OCI-LY1 (cell line): ENCODE measurements around the gene COBL.

Experiments used
- H2AFZ ChIP-seq: fragments of 200-600 bp; sonication (generic), shearing (Covaris generic); 2 replicates; pipeline ENCODE4 v1.6.0; 2014; ENCODE audit warnings: antibody characterized with exemption, mild to moderate bottlenecking, low read length
- H3F3A ChIP-seq: fragments of 200-600 bp; sonication (generic), shearing (Covaris generic); 2 replicates; pipeline ENCODE4 v1.6.0; 2014; ENCODE audit warnings: mild to moderate bottlenecking, antibody characterized with exemption, low read length, moderate library complexity; ENCODE audit not compliant: insufficient read depth
- H3K27ac ChIP-seq: fragments of 200-600 bp; sonication (generic); 2 replicates; pipeline ENCODE4 v1.5.1; 2014; ENCODE audit warnings: low read length, mixed run types, mild to moderate bottlenecking, low read depth; ENCODE audit not compliant: poor library complexity, severe bottlenecking
- H3K27me3 ChIP-seq: fragments of 200-600 bp; sonication (generic); 2 replicates; pipeline ENCODE4 v1.6.0; 2014; ENCODE audit warnings: antibody characterized with exemption, mild to moderate bottlenecking, low read length, moderate library complexity; ENCODE audit not compliant: insufficient read depth
- H3K36me3 ChIP-seq: fragments of 200-600 bp; sonication (generic); 2 replicates; pipeline ENCODE4 v1.6.1; 2014; ENCODE audit warnings: mild to moderate bottlenecking, antibody characterized with exemption, low read length, moderate library complexity, mixed read lengths; ENCODE audit not compliant: insufficient read depth
- H3K4me1 ChIP-seq: fragments of 200-600 bp; sonication (generic); 2 replicates; pipeline ENCODE4 v1.5.1; 2014; ENCODE audit warnings: mild to moderate bottlenecking, low read length, moderate library complexity; ENCODE audit not compliant: insufficient read depth, severe bottlenecking
- H3K4me2 ChIP-seq: fragments of 200-600 bp; sonication (generic), shearing (Covaris generic); 2 replicates; pipeline ENCODE4 v1.6.1; 2014; ENCODE audit warnings: low read length
- H3K4me3 ChIP-seq: fragments of 200-600 bp; sonication (generic); 2 replicates; pipeline ENCODE4 v1.5.1; 2014; ENCODE audit warnings: low read length, low read depth, mild to moderate bottlenecking, mixed read lengths; ENCODE audit not compliant: poor library complexity, severe bottlenecking
- H3K79me2 ChIP-seq: fragments of 200-600 bp; shearing (Covaris generic); 2 replicates; pipeline ENCODE4 v1.6.1; 2016; ENCODE audit warnings: mixed run types, low read length, mixed read lengths; ENCODE audit not compliant: insufficient read depth
- H3K9ac ChIP-seq: fragments of 200-600 bp; sonication (generic), shearing (Covaris generic); 2 replicates; pipeline ENCODE4 v1.6.1; 2014; ENCODE audit warnings: mild to moderate bottlenecking, low read length, mixed read lengths
- H3K9me2 ChIP-seq: fragments of 200-600 bp; sonication (generic), shearing (Covaris generic); 2 replicates; pipeline ENCODE4 v1.6.1; 2014; ENCODE audit warnings: low read depth, mild to moderate bottlenecking, low read length, mixed read lengths
- H3K9me3 ChIP-seq: fragments of 200-600 bp; shearing (Covaris generic); 2 replicates; pipeline ENCODE4 v1.6.1; 2014; ENCODE audit warnings: low read length, mixed read lengths
- H4K20me1 ChIP-seq: fragments of 200-600 bp; sonication (generic), shearing (Covaris generic); 2 replicates; pipeline ENCODE4 v1.6.0; 2016; ENCODE audit warnings: mild to moderate bottlenecking, low read length; ENCODE audit not compliant: insufficient read depth
- EZH2 ChIP-seq: fragments of 200-600 bp; sonication (generic), shearing (Covaris generic); IDR thresholded peaks from 2 replicates; pipeline ENCODE4 v1.8.0; 2017; ENCODE audit warnings: borderline replicate concordance, mixed run types, mild to moderate bottlenecking, antibody characterized with exemption, low read length, moderate library complexity, mixed read lengths
- TF ChIP-seq, protein P1 (sequence below): fragments of 200-600 bp; sonication (generic), shearing (Covaris generic); IDR thresholded peaks from 2 replicates; pipeline ENCODE4 v1.5.1; 2017; ENCODE audit warnings: mild to moderate bottlenecking, antibody characterized with exemption, low read length, moderate library complexity, mixed read lengths

COBL gene

DNA sequence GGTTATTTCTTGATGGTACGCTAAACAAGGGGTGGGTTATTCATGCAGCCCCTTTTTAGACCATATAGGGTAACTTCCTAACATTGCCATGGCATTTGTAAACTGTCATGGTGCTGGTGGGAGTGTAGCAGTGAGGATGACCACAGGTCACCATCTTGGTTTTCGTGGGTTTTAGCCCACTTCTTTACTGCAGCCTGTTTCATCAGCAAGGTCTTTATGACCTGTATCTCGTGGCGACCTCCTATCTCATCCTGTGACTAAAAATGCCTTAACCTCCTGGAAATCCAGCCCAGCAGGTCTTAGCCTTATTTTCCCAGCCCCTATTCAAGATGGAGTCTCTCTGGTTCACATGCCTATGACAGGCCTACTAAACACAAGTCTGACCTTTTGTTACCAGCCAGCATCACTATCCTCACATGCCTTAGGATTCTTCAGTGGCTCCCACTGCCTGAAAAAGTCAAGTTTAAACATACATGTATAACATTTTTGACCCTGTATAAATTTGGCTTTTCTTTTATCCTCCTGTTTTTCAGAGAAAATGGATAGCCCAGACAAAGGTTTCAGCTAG, 13.2 kb upstream of the COBL start:
- H3K9me3 ChIP-seq, result no peaks in the 10 kb centered on the region
- H3K4me1 ChIP-seq, result no peaks in the 10 kb centered on the region
- no peaks in the 10 kb centered on the region for H3K27me3 ChIP-seq
- H3K27ac ChIP-seq, result no peak overlapping the region
- H3K4me3 ChIP-seq, result no peak overlapping the region
- TF ChIP-seq, protein P1, sequence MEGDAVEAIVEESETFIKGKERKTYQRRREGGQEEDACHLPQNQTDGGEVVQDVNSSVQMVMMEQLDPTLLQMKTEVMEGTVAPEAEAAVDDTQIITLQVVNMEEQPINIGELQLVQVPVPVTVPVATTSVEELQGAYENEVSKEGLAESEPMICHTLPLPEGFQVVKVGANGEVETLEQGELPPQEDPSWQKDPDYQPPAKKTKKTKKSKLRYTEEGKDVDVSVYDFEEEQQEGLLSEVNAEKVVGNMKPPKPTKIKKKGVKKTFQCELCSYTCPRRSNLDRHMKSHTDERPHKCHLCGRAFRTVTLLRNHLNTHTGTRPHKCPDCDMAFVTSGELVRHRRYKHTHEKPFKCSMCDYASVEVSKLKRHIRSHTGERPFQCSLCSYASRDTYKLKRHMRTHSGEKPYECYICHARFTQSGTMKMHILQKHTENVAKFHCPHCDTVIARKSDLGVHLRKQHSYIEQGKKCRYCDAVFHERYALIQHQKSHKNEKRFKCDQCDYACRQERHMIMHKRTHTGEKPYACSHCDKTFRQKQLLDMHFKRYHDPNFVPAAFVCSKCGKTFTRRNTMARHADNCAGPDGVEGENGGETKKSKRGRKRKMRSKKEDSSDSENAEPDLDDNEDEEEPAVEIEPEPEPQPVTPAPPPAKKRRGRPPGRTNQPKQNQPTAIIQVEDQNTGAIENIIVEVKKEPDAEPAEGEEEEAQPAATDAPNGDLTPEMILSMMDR, result no peak
- TF ChIP-seq EZH2, result no peak
- no peaks in the 10 kb centered on the region for H3F3A ChIP-seq
- H3K79me2 ChIP-seq, result no peaks in the 10 kb centered on the region
- no peak overlapping the region for H3K4me2 ChIP-seq
- no peaks in the 10 kb centered on the region for H3K36me3 ChIP-seq
- H2AFZ ChIP-seq, result no peak overlapping the region
- no peaks in the 10 kb centered on the region; the same call in 1 of the 2 replicates for H4K20me1 ChIP-seq
- H3K9ac ChIP-seq, result no peak overlapping the region
- no peaks in the 10 kb centered on the region for H3K9me2 ChIP-seq

DNA sequence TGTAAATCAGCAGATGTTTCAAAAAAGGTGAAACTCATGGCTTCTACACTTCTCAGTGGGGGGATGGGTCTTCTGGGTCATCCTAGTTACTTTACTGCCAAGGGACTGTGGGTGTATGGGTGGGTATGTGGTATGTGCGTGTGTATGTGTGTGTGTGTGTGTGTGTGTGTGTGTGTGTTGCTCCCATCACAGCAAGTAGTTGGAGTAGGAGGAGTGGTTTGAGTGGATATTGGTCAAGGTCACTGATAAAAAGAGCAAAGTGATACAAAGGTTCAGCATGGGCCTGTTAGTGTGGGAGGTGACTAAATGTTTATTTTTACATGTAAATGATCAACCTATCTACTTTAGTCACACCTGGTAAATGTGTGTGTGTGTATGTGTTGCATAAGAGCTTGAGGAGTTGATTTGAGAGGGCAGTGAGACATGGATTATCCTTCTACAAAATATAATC, 11.8 kb upstream of the COBL start:
- Histone ChIP-seq H3K9me2 (no peaks in the 10 kb centered on the region), H3K27ac (no peak overlapping the region), H3K4me3 (no peak overlapping the region), H3F3A (no peaks in the 10 kb centered on the region), H3K9me3 (no peaks in the 10 kb centered on the region), H3K9ac (no peak overlapping the region), H3K4me2 (no peak overlapping the region), H2AFZ (no peak overlapping the region), H4K20me1 (no peaks in the 10 kb centered on the region; the same call in 1 of the 2 replicates), H3K79me2 (no peaks in the 10 kb centered on the region), H3K36me3 (no peaks in the 10 kb centered on the region), H3K27me3 (no peaks in the 10 kb centered on the region), H3K4me1 (no peaks in the 10 kb centered on the region)
- TF ChIP-seq EZH2, result no peak
- TF ChIP-seq, protein P1, result no peak

DNA sequence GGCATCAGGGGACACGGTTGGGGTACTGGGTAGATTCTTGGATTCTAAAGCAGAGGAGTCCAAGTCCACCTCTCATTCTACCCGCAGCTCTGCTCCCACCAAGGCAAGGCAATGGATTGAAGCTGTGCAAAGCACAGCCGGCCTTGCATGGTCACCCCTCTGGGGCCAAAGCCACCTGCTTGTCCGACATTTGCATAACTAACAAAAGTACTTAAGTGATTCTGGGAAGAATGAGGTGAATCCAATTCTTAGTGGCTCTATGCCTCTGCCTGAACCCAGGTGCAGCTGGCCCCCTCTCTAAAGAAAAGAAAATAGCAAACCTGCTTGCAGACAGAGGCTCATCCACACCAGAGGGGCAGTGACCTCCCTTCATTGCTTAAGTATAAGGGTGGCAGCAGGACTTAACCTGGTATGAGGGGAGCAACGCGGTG, 10.7 kb upstream of the COBL start:
- H3K36me3 ChIP-seq, result no peaks in the 10 kb centered on the region
- H2AFZ ChIP-seq, result no peak overlapping the region
- H3K4me1 ChIP-seq, result no peaks in the 10 kb centered on the region
- no peaks in the 10 kb centered on the region for H3K27me3 ChIP-seq
- H3F3A ChIP-seq, result no peaks in the 10 kb centered on the region
- H3K4me2 ChIP-seq, result no peak overlapping the region
- TF ChIP-seq, protein P1, result no peak
- no peak for TF ChIP-seq EZH2
- no peaks in the 10 kb centered on the region for H3K79me2 ChIP-seq
- H3K9ac ChIP-seq, result no peak overlapping the region
- H3K9me3 ChIP-seq, result no peaks in the 10 kb centered on the region
- no peaks in the 10 kb centered on the region; the same call in 1 of the 2 replicates for H4K20me1 ChIP-seq
- H3K4me3 ChIP-seq, result no peak overlapping the region
- H3K9me2 ChIP-seq, result no peaks in the 10 kb centered on the region
- no peak overlapping the region for H3K27ac ChIP-seq
